ENCODE measurements around the gene PCED1A. TPM values are rescaled to one million over a fixed set of nuclear protein-coding genes. Genes with fewer than 3 reads are reported as not detected.

The PCED1A gene
- total RNA-seq, 1 donor from 2014 or later, result 29.2 TPM

GRCh38 chr20:2873010-2873746 lies 32.7 kb upstream of the PCED1A start, which contains the start of gene PTPRA:
PTPRA (plus strand) TSS chr20:2873481; CDS start chr20:2964278, 90,797 bp downstream.
- H3K27me3 Mint-ChIP-seq (ENCODE audit: low read depth), result no peaks in the 10 kb centered on the region
- intact Hi-C loops (cut with micrococcal nuclease), result loop anchor here (1.0 to 5.0 kb wide), 5 partner anchors 33 to 172 kb away; partner anchors contain the start of genes PCED1A and VPS16
- H3K9me3 Mint-ChIP-seq, result no peaks in the 10 kb centered on the region
- peak within 1 kb of the TSS; percentile 94 for H3K27ac Mint-ChIP-seq
- H3K4me1 Mint-ChIP-seq (ENCODE audit: low read depth), result peaks cover 45% of the 10 kb centered on the region
- DNase-seq (ENCODE audit: low spot score), result peak; percentile 90
- peaks cover 30% of the 10 kb centered on the region for H3K36me3 Mint-ChIP-seq (ENCODE audit: low read depth)
- H3K4me3 Mint-ChIP-seq (ENCODE audit: low read depth), result peak within 1 kb of the TSS; percentile 88

DNA sequence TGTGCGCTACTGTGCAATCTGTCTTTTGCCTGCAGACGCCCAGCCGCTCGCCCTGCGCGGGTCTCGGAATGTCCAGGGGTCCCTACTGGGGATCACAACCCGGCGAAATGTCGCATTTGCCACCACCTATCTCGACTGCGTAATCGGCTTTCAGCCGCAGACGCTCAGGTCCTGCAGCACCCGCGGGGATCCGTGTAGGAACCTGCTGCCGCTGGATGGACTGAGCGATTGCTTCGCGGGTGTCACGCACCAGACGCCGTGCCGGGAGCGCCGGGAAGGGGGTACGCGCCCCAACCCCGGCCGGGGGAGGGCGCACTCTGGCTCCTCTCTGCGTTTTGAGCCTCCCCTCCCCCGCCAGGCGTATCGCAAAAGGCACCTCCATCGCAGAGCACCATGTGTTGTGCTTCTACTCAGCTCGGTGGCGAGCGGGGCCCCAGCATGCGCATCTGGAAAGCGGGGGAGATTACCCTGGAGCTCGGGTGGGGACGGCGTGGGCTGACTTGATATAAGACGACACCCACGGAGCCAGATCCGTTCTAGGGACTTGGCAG lies 32.1 kb upstream of the PCED1A start:
- H3K27me3 Mint-ChIP-seq (ENCODE audit: low read depth), result no peaks in the 10 kb centered on the region
- peak overlapping the region; percentile 88 for H3K4me3 Mint-ChIP-seq (ENCODE audit: low read depth)
- no peaks in the 10 kb centered on the region for H3K9me3 Mint-ChIP-seq
- peak overlapping the region; percentile 94 for H3K27ac Mint-ChIP-seq
- DNase-seq (ENCODE audit: low spot score), result peak; percentile 68
- intact Hi-C loops (cut with micrococcal nuclease), result loop anchor here (1.0 to 5.0 kb wide), 5 partner anchors 32 to 172 kb away; partner anchors contain the start of genes PCED1A and VPS16
- H3K4me1 Mint-ChIP-seq (ENCODE audit: low read depth), result peaks cover 47% of the 10 kb centered on the region
- H3K36me3 Mint-ChIP-seq (ENCODE audit: low read depth), result peaks cover 30% of the 10 kb centered on the region

- Mint-ChIP-seq H3K36me3 (ENCODE audit: low read depth) (peaks cover 29% of the 10 kb centered on the region), H3K9me3 (no peaks in the 10 kb centered on the region), H3K27me3 (ENCODE audit: low read depth) (no peaks in the 10 kb centered on the region), H3K4me3 (ENCODE audit: low read depth) (peak overlapping the region; percentile 88), H3K4me1 (ENCODE audit: low read depth) (peaks cover 48% of the 10 kb centered on the region), H3K27ac (peak overlapping the region; percentile 94)
- intact Hi-C loops (cut with micrococcal nuclease), result loop anchor here (2.0 to 5.0 kb wide), 3 partner anchors 115 to 173 kb away; no protein-coding TSS in a partner anchor
- no peak for DNase-seq (ENCODE audit: low spot score)
Observed at GRCh38 chr20:2871661-2872458, 31.4 kb upstream of the PCED1A start.

DNA sequence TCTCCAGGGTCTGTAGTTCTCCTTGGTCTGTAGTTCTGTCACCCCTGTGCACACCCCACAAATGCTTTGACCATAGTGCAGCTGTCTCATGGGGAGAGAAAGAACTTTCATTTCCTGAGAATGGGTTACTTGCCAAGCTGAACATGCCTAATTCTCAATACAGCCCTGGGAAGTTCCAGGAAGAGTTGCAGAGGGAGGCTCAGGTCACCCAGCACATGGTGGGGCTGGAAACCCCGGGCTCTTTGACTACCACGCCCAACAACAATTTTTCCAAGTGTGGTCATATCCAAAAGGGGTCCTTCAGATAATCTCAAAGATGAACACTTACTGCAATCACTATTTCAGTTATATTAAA lies 30.6 kb upstream of the PCED1A start:
- H3K4me3 Mint-ChIP-seq (ENCODE audit: low read depth), result peak overlapping the region; percentile 27
- H3K27ac Mint-ChIP-seq, result peak overlapping the region; percentile 21
- no peak for DNase-seq (ENCODE audit: low spot score)
- intact Hi-C loops (cut with micrococcal nuclease), result loop anchor here (5.0 kb wide), 1 partner anchor 116 kb away; no protein-coding TSS in a partner anchor
- no peaks in the 10 kb centered on the region for H3K27me3 Mint-ChIP-seq (ENCODE audit: low read depth)
- peaks cover 40% of the 10 kb centered on the region for H3K4me1 Mint-ChIP-seq (ENCODE audit: low read depth)
- no peaks in the 10 kb centered on the region for H3K9me3 Mint-ChIP-seq
- peaks cover 23% of the 10 kb centered on the region for H3K36me3 Mint-ChIP-seq (ENCODE audit: low read depth)

DNA sequence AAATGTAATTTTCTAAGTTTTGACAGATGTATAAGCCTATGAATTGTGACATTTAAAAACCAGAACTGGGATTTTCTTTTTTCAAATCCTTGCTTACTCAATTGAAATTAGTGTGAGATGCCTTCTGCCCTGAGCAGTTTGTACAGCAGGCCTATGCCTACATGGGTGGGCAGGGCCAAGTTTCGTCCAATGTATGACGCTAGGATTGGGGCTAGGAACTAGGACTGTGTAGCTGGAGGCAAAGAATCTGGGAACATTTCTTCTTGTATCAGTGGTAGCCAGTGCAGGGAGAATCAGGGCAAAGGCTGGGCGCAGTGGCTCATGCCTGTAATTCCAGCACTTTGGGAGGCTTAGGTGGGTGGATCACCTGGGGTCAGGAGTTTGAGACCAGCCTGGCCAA lies 28.9 kb upstream of the PCED1A start:
- H3K36me3 Mint-ChIP-seq (ENCODE audit: low read depth), result peaks cover 17% of the 10 kb centered on the region
- no peak overlapping the region for H3K27ac Mint-ChIP-seq
- peaks cover 35% of the 10 kb centered on the region for H3K4me1 Mint-ChIP-seq (ENCODE audit: low read depth)
- no peaks in the 10 kb centered on the region for H3K27me3 Mint-ChIP-seq (ENCODE audit: low read depth)
- intact Hi-C loops (cut with micrococcal nuclease), result no loop called here
- no peak for DNase-seq (ENCODE audit: low spot score)
- H3K4me3 Mint-ChIP-seq (ENCODE audit: low read depth), result no peak overlapping the region
- no peaks in the 10 kb centered on the region for H3K9me3 Mint-ChIP-seq

DNA sequence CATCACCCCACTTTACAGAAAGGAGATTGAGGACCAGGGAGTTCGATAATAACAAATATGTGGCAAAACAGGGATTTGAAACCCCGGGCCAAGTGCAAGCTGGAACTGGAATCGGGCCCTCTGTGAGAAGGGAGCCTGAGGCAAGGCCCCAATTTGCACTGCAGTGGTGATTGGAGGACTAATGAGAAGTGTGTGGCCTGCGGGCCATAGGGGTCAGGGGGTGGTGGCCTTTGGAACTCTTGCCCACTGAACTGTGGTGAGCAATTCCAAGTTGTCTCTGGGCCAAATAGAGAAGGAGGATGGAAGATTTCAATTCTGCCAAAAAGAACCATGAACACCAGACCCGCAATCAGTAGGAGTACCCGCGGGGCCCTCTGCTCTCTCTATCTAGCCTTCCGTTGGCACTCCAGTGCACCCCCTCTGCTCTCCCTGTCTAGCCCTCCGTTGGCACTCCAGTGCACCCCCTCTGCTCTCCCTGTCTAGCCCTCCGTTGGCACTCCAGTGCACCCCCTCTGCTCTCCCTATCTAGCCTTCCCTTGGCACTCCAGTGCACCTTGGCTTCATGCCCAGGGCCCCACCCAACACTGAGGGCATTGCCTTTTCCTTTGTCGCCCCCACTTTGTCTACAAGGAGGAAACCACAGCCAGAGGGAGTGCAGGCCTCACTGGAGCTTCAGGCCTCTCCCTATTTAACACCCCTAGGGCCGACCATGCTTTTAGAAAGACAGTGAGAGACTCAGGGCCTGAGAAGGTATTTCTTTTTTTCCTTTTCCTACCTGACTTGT lies 26.8 kb upstream of the PCED1A start:
- H3K27me3 Mint-ChIP-seq (ENCODE audit: low read depth), result no peaks in the 10 kb centered on the region
- H3K36me3 Mint-ChIP-seq (ENCODE audit: low read depth), result peaks cover 17% of the 10 kb centered on the region
- H3K27ac Mint-ChIP-seq, result no peak overlapping the region
- H3K4me3 Mint-ChIP-seq (ENCODE audit: low read depth), result no peak overlapping the region
- no peaks in the 10 kb centered on the region for H3K9me3 Mint-ChIP-seq
- intact Hi-C loops (cut with micrococcal nuclease), result no loop called here
- no peak for DNase-seq (ENCODE audit: low spot score)
- H3K4me1 Mint-ChIP-seq (ENCODE audit: low read depth), result peaks cover 29% of the 10 kb centered on the region

- no peak overlapping the region for H3K27ac Mint-ChIP-seq
- H3K4me1 Mint-ChIP-seq (ENCODE audit: low read depth), result peaks cover 26% of the 10 kb centered on the region
- no peaks in the 10 kb centered on the region for H3K9me3 Mint-ChIP-seq
- intact Hi-C loops (cut with micrococcal nuclease), result no loop called here
- no peaks in the 10 kb centered on the region for H3K27me3 Mint-ChIP-seq (ENCODE audit: low read depth)
- peaks cover 19% of the 10 kb centered on the region for H3K36me3 Mint-ChIP-seq (ENCODE audit: low read depth)
- no peak overlapping the region for H3K4me3 Mint-ChIP-seq (ENCODE audit: low read depth)
- DNase-seq (ENCODE audit: low spot score), result no peak
Observed at GRCh38 chr20:2866236-2866635, 25.8 kb upstream of the PCED1A start.

DNA sequence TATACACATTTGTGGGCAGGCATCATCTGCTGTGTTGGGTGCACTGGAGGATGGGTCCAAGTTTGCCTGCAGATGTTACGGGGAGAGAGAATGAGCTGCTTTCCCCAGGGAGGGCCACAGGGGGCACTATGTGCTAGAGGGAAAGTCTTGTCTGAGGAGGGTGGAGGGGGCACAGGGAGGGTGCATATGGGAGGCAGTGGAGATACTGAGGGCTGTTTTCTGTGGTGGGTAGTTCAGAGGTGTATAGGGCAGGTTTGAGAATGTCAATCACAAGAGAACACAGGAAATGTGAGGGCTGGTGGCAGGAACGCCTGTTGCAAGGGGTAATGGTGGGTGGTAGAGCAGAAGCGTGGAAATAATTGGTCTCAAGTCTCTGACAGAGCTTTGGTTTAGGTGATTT lies 25.2 kb upstream of the PCED1A start:
- intact Hi-C loops (cut with micrococcal nuclease), result no loop called here
- H3K9me3 Mint-ChIP-seq, result no peaks in the 10 kb centered on the region
- peak overlapping the region; percentile 38 for H3K27ac Mint-ChIP-seq
- H3K4me1 Mint-ChIP-seq (ENCODE audit: low read depth), result peaks cover 20% of the 10 kb centered on the region
- H3K27me3 Mint-ChIP-seq (ENCODE audit: low read depth), result no peaks in the 10 kb centered on the region
- peaks cover 23% of the 10 kb centered on the region for H3K36me3 Mint-ChIP-seq (ENCODE audit: low read depth)
- no peak overlapping the region for H3K4me3 Mint-ChIP-seq (ENCODE audit: low read depth)
- no peak for DNase-seq (ENCODE audit: low spot score)

DNA sequence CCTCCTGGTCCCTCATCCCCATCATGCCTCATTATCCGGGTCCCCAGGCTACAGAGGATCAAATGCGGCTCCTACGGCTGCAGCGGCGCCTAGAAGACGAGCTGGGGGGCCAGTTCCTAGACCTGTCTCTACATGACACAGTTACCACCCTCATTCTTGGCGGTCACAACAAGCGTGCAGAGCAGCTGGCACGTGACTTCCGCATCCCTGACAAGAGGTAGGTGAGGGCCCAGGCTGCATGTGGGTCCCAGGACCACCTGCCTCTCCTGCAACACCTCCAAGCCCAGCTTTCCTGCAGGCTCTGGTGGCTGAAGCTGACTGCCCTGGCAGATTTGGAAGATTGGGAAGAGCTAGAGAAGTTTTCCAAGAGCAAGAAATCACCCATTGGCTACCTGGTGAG lies 24.6 kb upstream of the PCED1A start:
- Mint-ChIP-seq H3K27ac (no peak overlapping the region), H3K9me3 (no peaks in the 10 kb centered on the region), H3K4me3 (ENCODE audit: low read depth) (no peak overlapping the region), H3K27me3 (ENCODE audit: low read depth) (no peaks in the 10 kb centered on the region), H3K4me1 (ENCODE audit: low read depth) (peaks cover 16% of the 10 kb centered on the region), H3K36me3 (ENCODE audit: low read depth) (peaks cover 23% of the 10 kb centered on the region)
- intact Hi-C loops (cut with micrococcal nuclease), result no loop called here
- no peak for DNase-seq (ENCODE audit: low spot score)

DNA sequence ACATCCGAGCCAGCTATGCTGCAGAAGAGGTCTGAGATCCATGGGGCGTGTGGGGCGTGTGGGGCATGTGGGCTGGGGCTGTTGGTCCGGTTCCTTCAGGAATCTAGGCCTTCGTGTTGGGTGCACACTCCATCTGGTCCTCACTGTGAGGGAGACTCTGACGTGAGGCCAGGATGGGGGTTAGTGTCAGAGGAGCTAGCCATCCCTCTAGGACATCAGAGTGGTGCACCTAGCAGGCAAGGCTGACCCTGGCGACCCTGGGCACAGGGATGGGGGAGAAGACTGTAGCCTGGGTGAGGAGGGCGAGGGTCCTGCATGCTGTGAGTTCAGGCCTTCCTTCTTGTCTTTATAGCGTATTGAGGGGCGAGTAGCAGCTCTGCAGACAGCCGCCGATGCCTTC lies 24.2 kb upstream of the PCED1A start:
- intact Hi-C loops (cut with micrococcal nuclease), result no loop called here
- H3K9me3 Mint-ChIP-seq, result no peaks in the 10 kb centered on the region
- DNase-seq (ENCODE audit: low spot score), result no peak
- H3K36me3 Mint-ChIP-seq (ENCODE audit: low read depth), result peaks cover 23% of the 10 kb centered on the region
- peaks cover 16% of the 10 kb centered on the region for H3K4me1 Mint-ChIP-seq (ENCODE audit: low read depth)
- no peak overlapping the region for H3K4me3 Mint-ChIP-seq (ENCODE audit: low read depth)
- H3K27me3 Mint-ChIP-seq (ENCODE audit: low read depth), result no peaks in the 10 kb centered on the region
- no peak overlapping the region for H3K27ac Mint-ChIP-seq

GRCh38 chr20:2859330-2860121 lies 19.1 kb upstream of the PCED1A start:
- Mint-ChIP-seq H3K36me3 (ENCODE audit: low read depth) (peaks cover 9% of the 10 kb centered on the region), H3K4me3 (ENCODE audit: low read depth) (no peak overlapping the region), H3K27me3 (ENCODE audit: low read depth) (no peaks in the 10 kb centered on the region), H3K27ac (no peak overlapping the region), H3K9me3 (no peaks in the 10 kb centered on the region), H3K4me1 (ENCODE audit: low read depth) (no peaks in the 10 kb centered on the region)
- no peak for DNase-seq (ENCODE audit: low spot score)
- intact Hi-C loops (cut with micrococcal nuclease), result loop anchor here (10.0 kb wide), 2 partner anchors 105 to 175 kb away; no protein-coding TSS in a partner anchor
